ACHN (cell line): ENCODE results near the gene HIC1.

Source experiments
- DNase-seq: peaks from one replicate; pipeline ENCODE4 v3.0.0-alpha.2; 2015
- in situ Hi-C: cut with HindIII; loops from 2 replicates; pipeline ENCODE4 v1.10.0; 2017; ENCODE audit warnings: low sequenced_read_pairs, low pct_ligation_motif_present, low pct_unique_long_range_greater_than_20kb

Gene HIC1

DNA sequence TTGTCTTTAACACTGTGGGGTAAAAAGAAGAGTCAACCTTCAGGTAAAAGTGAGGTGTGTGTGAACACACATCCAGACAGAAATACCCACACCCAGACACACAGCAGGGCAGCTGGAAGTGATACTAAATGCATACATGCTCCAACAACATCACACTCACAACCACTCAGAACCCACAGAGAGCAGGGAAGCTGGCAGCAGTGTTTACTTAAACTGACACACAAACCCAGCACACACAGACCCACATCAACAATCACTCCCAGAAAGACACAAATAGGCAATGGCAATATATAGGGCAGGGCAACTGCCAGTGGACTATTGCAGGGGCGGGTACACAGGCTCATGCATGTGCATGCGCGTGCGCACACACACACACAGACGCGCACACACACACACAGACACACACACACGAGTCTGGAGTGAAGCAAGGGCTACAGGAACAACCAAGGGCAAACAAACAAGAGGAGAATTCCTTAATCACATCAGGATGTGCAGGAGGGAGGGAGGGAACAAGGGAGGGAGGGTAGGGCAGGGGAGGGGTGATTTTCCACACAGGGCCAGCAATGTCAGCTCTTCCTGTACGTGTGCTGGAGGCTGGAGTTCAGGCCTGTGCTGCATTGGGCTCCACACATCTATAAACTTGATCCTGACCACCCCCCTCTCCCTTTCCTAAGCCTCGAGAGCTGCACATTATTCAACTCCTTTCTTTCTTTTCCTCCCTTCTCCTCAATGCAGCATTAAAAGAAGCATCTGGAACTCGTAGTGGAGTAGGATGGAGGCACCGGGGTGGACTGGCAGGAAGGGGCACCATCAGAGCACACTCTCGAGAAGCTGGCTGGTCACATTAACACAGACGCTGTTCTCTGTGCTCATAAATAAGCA lies 30.1 kb downstream of the HIC1 start:
- in situ Hi-C loops: no loop called here
- DNase-seq: no peak

DNA sequence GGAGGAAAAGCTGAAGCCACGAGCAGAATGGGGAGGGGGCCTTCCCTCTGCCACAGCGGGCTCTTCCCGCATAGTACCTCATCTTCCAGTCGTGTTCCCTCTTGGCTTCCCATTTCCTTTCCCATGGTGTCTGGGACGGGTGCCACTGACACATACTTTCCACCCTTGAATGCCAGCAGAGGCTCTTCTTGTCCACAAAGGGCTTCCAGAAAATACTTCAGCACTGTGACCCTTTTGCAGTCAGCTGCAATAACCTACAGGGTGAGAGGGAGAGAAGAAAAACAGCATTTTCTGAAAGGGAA lies 30.7 kb downstream of the HIC1 start:
- no peak for DNase-seq
- in situ Hi-C loops: no loop called here

DNA sequence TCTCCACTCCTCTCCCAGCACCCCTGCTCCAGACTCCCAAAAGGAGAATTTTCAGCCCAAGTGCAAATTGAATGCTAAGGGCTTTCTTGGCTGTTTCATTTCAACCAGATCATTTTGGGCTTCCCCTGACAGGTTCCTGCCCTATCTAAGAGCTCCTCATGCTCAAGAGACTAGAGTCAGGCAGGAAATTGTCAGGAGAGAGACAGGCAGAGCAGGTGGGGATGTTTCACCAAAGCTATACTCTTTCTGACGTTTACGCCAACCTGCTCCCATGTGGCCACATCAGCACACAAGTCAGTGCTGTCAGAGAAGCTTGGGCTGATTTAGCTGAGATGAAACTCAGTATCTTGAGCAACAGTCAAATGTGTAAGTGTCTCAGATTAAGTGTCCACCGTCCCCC lies 31.4 kb downstream of the HIC1 start:
- in situ Hi-C loops: no loop called here
- no peak for DNase-seq

DNA sequence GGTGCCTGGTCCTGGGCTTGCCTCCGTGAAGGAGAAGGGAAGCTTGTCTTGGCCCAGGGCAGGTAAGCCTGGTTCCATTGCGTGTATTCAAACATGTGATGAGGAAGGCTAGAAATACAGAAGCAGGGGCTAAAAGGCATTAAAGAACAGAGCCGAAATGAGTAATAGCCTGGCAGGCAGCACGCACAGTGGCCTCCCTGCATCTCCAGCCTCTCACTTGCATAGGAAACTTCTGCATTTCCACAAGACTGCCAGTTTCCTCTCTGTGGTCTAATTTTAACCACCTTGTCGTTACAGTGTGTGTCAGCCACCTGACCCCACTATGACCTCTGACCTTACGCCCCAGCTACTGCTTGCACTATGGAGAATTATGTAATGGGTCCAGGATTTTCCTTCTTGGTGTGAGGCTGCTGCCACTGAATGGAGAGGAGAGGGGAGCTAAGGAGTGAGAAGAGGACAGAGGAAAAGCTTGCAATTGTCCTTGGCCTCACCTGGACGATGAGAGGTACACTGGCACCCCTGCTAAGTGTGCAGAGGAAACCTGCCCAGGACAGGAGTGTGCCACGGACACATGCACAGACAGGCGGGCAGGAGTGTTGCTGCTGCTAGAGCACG lies 32.8 kb downstream of the HIC1 start:
- in situ Hi-C loops: no loop called here
- no peak for DNase-seq

DNA sequence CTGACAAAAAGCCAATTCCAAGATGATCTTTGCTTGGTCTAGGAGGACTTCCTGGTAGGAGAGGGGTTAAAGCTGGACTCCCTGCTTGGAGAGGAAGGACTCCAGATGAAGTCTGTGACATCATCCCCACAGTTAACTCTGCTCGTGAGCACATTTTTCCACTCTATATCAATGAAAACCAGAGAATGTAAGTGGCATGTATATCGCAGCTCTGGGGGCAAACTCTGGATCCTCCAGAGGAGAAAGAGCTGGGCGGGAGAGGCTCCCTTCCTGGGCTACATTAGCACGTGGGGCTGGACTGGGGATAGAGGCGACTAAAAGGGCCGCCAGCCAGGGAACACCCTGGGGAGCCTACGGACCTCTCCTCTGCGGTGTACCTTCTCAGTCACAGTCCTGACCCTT lies 34.1 kb downstream of the HIC1 start:
- DNase-seq: no peak
- in situ Hi-C loops: no loop called here

DNA sequence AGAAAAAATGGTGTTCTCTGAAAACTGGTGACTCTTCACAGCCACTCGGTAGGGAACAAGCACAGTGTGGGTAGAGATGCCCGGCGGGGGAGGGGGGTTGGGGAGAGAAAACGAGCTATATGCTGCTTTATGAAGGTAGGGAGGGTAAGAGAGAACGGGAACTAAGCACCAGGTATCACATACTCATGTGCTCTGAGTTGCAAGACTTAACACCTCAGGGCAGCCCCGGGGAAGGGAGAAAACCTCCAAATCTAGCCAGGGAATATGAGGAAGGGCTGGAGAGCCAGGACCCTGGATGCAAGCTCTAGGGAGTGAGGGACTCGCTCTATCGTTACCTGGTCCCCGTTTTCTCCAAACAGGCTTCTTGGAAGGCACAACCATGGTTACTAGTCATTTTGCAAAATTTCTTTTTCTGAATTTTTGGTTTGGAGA lies 35.3 kb downstream of the HIC1 start:
- in situ Hi-C loops: no loop called here
- no peak for DNase-seq

DNA sequence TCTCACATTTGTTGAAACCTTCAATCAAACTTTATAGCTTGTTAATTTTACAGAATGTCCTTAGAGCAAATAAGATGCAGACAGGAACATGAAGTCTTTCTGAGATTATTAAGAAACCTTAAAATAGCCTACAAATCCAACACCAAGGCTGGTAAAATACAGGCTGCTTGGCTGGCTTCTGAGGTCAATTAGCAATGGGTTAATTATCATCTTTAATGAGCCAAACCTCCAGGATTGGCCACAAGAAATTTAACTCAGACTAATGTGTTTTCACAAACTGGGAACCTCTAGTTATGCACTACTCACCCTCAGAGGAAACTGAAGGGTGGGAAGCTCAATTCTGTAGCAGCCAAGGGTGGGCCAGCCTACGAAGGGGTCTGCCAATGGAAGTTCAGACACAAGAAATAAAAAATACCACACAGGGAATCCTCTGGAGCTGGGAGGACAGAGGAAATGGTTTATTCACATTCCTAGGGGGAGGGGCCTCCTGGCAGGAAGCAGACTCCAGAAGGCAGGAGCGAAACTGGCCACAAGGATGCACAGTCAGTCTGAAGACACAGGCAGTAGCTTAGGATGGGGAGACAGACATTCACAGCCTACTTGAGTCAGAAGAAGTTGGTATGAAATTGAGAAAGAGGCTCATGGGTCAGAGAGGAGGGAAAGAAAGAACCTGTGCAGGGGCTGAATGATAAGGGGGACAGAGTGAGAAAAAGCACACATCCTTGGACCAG lies 36.1 kb downstream of the HIC1 start:
- in situ Hi-C loops: no loop called here
- peak; percentile 77 for DNase-seq

DNA sequence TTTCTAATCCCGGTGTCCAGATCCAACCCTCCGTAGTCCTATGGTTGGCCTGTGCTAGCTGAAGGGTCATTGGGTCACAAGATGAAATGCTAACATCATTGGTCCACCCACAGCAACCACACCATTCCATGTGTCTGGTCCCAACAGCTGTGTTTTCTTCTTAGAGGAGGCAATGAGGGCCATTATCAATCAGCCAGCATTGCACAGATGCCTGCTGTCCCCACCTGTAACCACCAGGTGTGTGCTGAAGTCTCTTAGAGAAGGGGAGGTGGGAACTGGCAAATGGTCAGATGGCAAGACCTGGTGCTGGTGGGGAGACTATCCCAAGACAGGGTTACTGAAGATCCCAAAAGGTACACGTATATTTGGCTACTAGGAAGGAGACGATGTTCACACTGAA lies 37.4 kb downstream of the HIC1 start:
- no peak for DNase-seq
- in situ Hi-C loops: no loop called here

DNA sequence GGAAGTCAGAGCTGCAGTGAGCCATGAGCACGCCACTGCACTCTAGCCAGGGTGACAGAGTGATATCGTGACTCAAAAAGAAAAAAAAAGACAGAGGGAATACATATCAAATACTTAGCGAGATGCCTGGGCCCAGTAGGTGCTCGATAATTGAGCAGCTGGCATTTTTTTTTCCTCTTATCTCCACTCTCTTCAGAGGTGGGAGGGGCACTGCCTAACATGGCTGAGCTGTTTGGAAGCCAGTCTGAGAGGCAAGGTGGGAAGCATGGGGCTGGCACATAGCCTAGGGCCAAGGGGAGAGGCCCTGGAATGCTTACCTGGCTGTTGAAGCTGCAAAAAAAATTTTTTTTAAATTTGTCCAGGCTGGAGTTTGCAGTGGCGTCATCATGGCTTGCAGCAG lies 38.4 kb downstream of the HIC1 start:
- DNase-seq: no peak
- in situ Hi-C loops: no loop called here

DNA sequence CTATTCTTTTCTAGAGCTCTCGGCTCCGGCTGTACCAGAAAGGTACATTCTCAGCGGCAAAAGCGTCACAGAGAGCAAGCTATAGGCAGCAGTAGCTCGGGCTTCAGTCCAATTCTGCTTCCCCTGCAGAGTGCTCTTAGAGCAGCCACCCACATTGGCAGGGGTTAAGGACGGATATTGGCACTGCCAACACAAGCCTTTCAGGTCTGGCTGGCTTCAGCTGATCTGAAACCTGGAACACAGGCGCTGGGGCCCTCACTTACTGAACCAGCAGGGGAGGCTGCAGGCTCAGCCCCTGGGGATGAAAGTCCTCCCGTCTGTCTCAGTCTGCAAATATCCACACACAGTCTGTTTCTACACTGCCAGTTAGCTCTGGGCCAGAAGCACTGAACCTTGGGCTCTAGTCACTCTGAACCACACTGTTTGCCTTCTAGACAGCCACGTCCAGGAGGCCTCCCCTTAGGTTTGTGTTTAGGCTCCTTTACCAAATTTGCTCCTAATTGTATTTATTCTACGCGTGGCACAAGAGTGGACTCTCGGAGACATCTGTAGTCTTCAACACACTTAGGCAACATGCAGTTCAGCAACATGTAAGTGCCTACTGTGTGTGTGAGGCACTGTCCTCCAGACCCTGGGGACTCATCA lies 40.1 kb downstream of the HIC1 start:
- no peak for DNase-seq
- in situ Hi-C loops: no loop called here

DNA sequence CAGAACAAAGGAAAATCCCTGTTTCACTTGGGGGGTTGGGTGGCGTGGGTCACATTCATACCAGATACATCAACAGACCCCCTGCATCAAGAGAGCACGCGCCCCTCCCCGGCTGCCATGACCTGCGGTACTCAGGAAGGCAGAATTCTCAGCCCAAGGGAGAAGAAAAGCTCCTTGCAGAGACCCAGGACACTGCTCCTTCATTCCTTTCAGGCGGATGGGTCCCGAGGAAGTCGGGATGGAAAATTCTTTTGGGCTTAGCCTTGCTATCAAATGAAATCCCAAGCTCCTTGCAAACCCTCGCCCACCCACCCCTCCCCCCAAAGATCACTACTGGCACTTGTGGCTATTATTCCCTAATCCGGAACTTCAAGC lies 40.6 kb downstream of the HIC1 start:
- in situ Hi-C loops: no loop called here

DNA sequence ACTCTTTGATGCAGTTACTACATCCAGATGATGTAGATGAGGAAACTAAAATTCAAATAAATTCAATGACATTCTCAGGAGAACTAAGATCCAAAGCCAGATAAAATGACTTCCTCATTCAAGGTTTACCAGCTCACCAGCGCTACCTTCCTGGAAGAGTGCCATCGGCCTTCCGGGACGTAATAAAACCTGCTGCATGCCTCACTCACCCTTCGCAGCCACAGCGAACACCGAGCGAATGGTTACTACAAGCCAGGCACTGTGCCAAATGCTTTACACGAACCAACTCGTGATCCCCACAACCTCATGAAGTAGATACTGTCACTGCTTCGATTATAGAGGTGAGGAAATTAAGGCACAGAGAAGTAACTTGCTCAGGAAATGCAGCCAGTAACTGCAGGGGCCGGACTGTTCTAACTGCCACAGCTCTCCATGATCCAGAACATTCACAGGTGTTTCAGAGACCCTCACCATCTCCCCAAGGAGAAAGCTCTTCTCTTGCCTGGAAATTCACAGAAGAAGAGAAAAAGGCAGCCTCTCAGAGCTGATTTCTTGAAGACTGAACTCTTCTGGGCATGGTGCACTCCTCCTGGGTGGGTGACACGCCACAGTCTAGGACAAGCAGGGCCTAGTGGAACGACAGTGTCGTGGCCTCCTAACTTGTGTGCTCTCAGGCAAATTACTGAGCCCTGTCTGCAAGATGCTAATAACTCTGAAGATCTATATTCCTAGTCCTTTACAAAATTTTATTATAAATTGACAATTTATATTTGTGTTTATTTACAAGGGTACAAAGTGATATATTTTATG lies 46.8 kb downstream of the HIC1 start:
- peak; percentile 86 for DNase-seq
- in situ Hi-C loops: no loop called here

More for the DNA sequence above, 40.6 kb downstream of the HIC1 start:
- no peak for DNase-seq

DNA sequence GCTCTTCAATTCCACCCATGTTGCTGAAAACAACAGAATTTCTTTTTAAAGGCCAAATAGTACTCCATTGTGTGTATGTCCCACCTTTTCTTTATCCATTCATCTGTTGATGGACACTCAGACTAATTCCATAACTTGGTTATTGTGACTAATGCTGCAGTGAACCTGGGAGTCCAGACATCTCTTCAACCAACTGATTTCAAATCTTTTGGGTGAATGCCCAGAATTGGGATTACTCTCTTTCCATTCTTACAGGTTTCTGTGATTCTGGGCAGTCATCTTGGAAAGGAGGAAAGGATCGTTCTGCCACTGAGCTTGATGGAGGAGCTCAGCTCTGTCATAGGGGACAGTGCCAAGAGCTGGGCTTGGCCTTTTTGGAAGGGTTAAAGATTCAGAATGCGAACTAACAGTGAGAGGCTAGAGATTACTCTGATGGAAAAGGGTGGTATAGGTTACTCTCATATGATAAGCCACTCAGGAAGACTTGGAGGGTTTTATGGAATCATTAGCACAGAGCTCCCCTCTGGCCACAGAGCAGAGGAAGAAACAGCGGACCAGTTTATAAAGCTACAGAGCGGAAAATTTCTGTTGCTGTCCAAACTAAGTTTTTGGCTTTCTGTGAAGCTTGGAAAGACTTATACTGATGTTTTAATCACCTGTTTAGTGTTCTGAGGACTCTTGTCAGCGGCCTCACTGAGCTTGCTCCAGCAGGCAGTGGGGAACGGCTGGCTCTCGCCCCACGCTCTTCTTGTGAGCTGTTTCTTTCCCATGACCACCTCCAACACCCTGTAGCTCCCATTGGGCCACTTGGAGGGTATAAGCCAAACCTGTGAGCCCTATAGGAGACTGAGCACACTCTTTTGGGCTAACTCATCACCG lies 48.3 kb downstream of the HIC1 start:
- peak; percentile 44 for DNase-seq
- in situ Hi-C loops: no loop called here

DNA sequence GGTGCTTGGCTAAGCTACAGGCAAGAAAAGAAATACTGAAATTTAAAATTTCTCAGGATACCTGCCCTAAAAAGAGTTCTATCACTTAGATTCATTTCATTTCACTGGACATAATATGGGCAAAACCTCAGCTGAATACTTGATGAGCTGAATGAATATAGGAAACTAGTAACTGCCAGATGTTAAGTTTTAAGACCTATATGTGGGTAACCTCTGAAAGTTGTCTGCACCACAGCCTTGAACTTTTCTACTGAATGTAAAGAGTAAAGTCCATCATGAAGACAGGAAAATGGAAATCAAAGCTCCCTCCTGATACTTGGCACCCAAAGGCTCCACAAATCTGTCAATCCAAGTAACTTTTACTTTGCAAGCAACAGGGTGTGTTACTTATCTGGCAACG lies 50.8 kb downstream of the HIC1 start:
- no peak for DNase-seq
- in situ Hi-C loops: no loop called here

DNA sequence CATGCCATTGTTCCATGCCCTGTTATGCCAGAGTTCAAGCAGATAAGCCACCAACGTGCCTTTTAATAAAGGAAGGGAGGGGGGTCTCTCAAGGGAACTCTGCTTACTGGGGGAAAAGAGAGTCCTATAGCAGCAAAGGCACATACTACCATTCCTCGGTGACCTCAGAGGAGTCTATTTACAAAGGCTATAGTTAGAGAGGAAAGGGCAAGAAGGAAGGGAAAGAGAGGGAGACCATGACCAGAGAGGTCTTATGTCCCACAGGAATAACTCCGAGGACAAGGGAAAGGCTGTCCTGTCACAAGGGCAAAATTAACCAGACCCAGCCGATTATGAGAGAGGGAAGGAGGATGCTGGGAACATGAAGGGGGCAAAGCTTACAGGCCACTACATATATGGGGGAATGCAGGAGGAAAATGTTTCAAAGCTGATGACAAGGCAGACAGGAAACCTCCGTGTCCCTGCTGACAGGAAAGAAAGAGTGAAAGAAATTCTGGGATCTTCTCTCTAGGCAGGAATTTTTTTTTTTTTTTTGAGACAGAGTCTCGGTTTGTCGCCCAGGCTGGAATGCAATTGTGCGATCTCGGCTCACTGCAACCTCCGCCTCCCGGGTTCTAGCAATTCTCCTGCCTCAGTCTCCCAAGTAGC lies 51.5 kb downstream of the HIC1 start:
- no peak for DNase-seq
- in situ Hi-C loops: no loop called here

DNA sequence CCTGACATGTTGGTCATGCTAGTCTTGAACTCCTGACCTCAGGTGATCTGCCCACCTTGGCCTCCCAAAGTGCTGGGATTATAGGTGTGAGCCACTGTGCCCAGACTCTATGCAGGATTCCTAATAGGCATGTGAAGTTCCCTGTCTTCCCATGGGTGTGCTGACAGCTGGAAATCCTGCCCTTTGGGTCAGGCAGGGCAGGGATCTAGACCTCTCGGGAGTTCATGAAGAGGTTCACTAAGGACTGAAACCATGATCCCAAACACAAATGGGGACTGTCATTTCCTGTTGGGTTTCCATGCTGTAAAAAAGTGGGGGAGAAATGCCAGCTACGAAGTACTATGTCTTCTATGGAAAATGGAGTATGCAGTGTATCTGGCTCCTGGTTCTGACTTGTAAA lies 52.1 kb downstream of the HIC1 start:
- no peak for DNase-seq
- in situ Hi-C loops: no loop called here

DNA sequence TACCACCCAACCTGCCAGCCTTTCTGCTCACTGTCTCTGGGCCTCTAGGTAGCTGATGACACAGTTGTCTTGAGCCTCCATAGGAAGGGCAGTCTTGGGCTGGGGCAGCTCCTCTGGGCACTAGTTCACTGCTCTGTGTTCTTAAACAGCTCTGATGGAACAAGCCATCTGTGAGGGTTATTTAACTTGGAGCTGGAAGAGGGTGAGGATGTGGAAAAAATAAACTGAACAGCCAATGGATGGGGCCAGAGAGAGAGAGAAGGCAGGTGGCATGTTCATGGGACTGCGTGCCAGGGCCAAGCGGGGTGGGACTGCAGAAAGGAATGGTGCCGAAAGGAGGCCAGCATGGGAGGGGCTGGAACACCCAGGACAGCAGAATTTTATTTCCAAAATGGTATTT lies 52.6 kb downstream of the HIC1 start:
- in situ Hi-C loops: no loop called here
- DNase-seq: no peak
